Measurements from ENCODE around the gene TSSK3. TPM values are rescaled to one million over a fixed set of nuclear protein-coding genes. Genes with fewer than 3 reads are reported as not detected.
"Not testable (repeated sequence)": the region's sequence is repeated elsewhere in the genome, so short reads cannot be mapped to it uniquely, and the experiment has no call there.

The TSSK3 gene
- polyA plus RNA-seq, 1 donor from 2014 or later: not detected

DNA sequence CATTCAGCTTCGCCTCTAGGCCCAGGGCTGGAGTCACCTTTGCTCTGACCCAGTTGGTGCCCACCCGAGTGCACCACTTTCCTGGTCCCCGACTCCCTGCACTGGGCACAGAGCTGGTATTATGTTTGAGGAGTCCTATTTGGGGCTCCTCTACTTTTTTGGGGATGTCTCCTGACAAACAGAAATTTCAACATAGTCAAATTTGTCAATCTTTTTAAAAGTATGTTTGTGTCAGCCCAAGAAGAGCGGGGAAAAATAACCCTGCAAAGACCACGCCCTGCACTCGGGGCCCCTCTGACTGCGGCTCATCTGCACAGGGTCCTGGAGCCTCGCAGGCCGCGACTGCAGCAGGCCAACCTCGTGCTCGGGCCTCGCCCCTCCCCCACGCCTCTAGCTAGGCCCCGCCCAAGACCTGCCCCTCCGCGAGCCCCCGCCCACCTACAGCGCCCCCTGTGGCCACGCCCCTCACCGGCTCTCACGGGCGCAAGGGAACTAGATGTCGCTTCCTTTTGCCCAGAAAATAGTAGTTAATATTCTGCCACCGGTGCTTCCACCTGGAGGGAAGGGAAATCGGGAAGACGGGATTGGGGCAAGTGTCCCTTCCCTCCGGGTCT is 11.4 kb upstream of the TSSK3 start:
- H3K9me3 Mint-ChIP-seq: no peaks in the 10 kb centered on the region
- H3K4me3 Mint-ChIP-seq: peak overlapping the region; percentile 85 to 93 (median 86)
- no peaks in the 10 kb centered on the region for H3K27me3 Mint-ChIP-seq
- H3K4me1 Mint-ChIP-seq: peaks cover 12 to 28% (median 15%) of the 10 kb centered on the region in 3 donors
- H3K27ac Mint-ChIP-seq: peak overlapping the region; percentile 90 to 94 (median 92)
- peaks cover 6% of the 10 kb centered on the region for H3K36me3 Mint-ChIP-seq

DNA sequence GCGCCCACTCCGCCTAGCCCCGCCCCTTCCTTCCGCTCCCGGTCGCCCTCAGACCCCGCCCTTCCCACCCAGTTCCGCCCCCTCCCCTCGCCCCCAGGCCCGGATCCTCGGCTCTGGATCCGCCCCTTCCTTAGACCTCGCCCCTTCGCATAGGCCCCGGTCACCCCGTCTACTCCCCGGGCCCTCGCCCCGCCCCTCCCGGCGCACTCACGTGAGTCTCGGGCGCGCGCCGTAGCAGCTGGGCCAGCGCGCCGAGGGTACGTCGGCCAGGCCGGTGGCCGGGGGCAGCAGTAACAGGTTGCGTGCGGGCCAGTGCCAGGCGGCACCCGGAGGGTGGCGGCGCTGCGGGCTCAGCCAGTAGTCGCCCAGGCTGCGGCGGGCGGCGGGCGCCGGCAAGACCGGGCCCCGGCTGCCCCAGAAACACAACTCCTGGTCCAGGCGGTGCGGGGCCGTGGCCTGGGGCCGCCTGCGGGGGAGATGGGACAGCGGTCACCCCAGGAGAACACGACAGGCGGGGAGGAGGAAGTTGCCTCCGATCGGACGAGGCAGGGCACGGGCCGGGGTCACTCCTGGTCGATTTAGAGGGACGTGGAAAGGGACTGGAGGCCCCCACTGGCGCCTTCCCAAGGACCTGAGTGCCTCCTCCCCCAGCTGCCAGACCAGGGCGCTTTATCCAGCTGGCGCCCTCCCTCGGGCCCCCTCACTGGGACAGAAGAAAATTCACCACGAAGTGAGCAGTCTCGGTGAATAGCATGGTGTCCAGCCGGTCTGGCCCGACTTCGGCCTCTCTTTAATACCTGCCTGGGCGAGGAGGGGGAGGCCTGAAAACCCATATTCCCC is 10.7 kb upstream of the TSSK3 start:
- Mint-ChIP-seq H3K9me3 (no peaks in the 10 kb centered on the region), H3K27ac (peak overlapping the region; percentile 90 to 94 (median 92)), H3K27me3 (no peaks in the 10 kb centered on the region), H3K36me3 (peaks cover 6% of the 10 kb centered on the region), H3K4me3 (peak overlapping the region; percentile 85 to 93 (median 86)), H3K4me1 (peaks cover 12 to 26% (median 13%) of the 10 kb centered on the region in 3 donors)

DNA sequence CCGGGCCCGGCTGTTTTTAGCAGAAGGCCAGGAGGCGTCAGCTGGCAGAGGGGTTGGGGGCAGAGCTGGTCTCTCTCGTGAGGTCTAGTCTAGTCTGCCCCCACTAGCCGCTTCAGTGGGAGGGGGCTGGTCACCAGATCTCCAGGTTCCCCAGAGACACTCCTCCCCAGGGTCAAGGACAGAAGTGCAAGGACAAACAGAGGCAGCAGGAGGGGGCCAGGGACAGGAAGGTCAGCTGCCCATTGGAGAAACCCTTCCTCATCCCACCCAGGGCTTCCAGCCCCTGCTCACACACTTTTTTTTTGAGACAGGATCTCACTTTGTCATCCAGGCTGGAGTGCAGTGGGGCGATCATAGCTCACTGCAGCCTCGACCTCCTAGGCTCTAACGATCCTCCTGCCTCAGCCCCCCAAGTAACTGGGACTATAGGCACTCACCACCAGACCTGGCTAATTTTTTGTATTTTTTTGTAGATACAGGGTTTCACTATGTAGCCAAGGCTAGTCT is 10.0 kb upstream of the TSSK3 start:
- H3K27me3 Mint-ChIP-seq: no peaks in the 10 kb centered on the region
- H3K4me1 Mint-ChIP-seq: peaks cover 12 to 24% (median 13%) of the 10 kb centered on the region in 3 donors
- no peaks in the 10 kb centered on the region for H3K9me3 Mint-ChIP-seq
- H3K4me3 Mint-ChIP-seq: peak overlapping the region; percentile 52 to 85 (median 70)
- peak overlapping the region in 1 of 3 donors; percentile 92 for H3K27ac Mint-ChIP-seq
- peaks cover 6% of the 10 kb centered on the region for H3K36me3 Mint-ChIP-seq

DNA sequence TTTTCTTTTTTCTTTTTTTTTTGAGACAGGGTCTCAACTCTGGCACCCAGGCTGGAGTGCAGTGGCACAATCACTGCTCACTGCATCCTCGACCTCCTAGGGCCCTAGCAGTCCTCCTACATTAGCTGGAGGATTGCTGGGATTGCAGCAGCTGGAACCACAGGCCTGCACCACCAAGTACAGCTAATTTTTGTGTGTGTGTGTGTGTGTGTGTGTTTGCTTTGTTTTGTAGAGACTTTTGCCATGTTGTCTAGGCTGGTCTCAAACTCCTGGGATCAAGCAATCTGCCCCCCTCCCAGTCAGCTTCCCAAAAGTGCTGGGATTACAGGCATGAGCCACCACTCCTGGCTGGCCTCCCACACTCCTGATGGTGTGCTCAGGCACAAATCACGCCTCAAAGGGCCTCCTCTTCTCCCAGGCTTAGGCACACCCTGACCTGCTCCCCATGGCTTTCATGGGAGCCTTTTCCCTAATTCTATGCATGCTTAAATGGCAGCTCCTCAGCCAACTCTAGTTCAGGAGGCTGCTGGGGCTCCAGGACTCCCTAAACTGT is 9.4 kb upstream of the TSSK3 start:
- peaks cover 12 to 24% (median 13%) of the 10 kb centered on the region in 3 donors for H3K4me1 Mint-ChIP-seq
- peak overlapping the region in 2 of 3 donors; percentile 72 to 92 for H3K27ac Mint-ChIP-seq
- no peaks in the 10 kb centered on the region for H3K27me3 Mint-ChIP-seq
- peaks cover 6% of the 10 kb centered on the region for H3K36me3 Mint-ChIP-seq
- peak overlapping the region; percentile 52 to 85 (median 61) for H3K4me3 Mint-ChIP-seq
- no peaks in the 10 kb centered on the region for H3K9me3 Mint-ChIP-seq

DNA sequence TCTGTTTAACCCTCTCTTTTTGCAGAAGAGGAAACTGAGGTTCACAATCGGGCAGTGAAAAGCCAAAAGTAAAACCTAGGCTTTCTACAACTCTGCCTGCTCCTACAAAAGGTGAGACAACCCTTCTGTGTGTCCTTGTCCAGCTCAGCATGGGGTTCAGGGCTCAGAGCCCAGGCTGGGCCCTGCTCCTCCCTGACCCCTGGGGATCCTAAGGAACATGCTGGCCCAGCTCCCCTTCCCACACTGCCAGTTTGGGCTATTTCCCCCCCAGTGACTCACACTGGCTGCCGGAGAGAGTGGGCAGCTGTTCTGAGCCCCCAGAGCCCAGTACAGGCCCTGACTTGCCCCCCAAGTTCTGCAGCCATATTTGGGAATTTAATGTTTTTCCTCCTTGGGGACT is 8.9 kb upstream of the TSSK3 start:
- H3K9me3 Mint-ChIP-seq: no peaks in the 10 kb centered on the region
- H3K36me3 Mint-ChIP-seq: peaks cover 6% of the 10 kb centered on the region
- peak overlapping the region in 2 of 3 donors; percentile 72 to 92 for H3K27ac Mint-ChIP-seq
- peaks cover 12 to 24% (median 14%) of the 10 kb centered on the region in 3 donors for H3K4me1 Mint-ChIP-seq
- H3K27me3 Mint-ChIP-seq: no peaks in the 10 kb centered on the region
- peak overlapping the region in 2 of 4 donors; percentile 57 to 65 for H3K4me3 Mint-ChIP-seq

DNA sequence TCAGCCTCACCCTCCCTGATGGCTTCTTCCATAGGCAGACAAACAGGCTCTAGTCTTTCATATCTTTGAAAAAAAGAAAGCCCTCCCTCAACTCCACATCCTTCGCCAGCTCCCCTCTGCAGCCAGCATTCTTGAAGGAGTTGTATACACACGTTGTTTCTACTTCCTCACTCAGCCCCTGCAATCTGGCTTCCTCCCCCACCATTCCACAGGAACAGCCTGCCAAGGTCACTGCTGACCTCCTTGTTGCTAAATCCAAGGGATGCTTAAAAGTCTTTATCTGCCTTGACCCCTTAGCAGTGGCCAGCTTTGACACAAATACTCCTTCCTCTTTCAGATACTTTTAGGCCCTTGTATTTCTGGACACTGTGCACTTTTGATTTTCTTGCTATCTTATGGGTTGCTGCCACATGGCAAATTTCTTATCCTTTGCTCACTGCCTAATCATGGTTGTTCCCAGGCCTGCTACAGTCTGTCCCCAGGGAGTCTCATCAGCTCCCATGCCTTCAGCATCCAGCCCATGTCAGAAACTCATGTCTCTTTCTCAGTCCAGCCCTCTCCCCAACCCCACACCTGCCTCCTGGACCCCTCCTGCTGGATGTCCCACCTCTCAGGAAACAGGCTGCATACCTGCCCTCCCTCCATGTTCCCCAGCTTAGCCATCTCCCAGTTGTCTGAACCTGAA is 8.3 kb upstream of the TSSK3 start:
- H3K27me3 Mint-ChIP-seq: no peaks in the 10 kb centered on the region

DNA sequence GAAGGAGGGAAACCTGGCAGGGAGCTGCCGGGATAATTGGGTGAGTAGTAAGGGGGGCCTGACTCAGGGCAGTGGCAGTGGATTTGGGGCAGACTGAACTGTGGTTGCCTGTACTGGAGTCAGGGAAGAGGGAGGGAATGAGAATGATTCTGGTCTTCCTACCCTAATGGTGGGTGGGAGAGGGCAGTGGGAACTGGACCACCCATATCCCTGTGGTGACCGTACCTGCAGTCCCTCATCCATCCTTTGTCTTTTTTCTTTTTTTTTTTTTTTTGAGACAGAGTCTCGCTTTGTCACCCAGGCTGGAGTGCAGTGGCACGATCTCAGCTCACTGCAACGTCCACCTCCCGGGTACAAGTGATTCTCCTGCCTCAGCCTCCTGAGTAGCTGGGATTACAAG is 6.6 kb upstream of the TSSK3 start:
- H3K9me3 Mint-ChIP-seq, H3K36me3 Mint-ChIP-seq, H3K27me3 Mint-ChIP-seq: not testable (repeated sequence)
- Mint-ChIP-seq H3K27ac (peak overlapping the region in 1 of 3 donors; percentile 29), H3K4me3 (peak overlapping the region in 1 of 4 donors; percentile 60), H3K4me1 (peaks cover 14 to 24% (median 23%) of the 10 kb centered on the region in 3 donors)

More for the DNA sequence above, 8.3 kb upstream of the TSSK3 start:
- Mint-ChIP-seq H3K9me3 (no peaks in the 10 kb centered on the region), H3K4me1 (peaks cover 12 to 23% (median 14%) of the 10 kb centered on the region in 3 donors), H3K36me3 (peaks cover 4% of the 10 kb centered on the region), H3K27ac (peak overlapping the region in 2 of 3 donors; percentile 28 to 92), H3K4me3 (peak overlapping the region; percentile 5 to 74 (median 58))

DNA sequence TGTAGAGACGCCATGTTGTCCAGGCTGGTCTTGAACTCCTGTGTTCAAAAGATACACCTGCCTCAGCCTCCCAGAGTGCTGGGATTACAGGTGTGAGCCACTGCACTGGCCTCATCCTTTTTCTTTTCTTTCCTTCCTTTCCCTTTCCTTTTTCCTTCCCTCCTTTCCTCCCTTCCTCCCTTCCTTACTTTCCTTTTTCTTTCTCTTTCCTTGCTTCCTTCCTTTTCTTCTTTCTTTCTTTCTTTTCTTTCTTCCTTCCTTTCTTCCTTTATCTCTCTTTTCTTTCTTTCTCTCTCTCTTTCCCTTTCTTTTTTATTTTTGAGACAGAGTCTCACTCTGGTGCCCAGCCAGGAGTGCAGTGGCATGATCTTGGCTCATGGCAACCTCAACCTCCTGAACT is 5.9 kb upstream of the TSSK3 start:
- Mint-ChIP-seq H3K9me3 (no peaks in the 10 kb centered on the region), H3K27ac (no peak overlapping the region), H3K27me3 (peaks cover 3% of the 10 kb centered on the region), H3K36me3 (peaks cover 7% of the 10 kb centered on the region), H3K4me1 (peaks cover 17 to 27% (median 23%) of the 10 kb centered on the region in 3 donors), H3K4me3 (no peak overlapping the region)

DNA sequence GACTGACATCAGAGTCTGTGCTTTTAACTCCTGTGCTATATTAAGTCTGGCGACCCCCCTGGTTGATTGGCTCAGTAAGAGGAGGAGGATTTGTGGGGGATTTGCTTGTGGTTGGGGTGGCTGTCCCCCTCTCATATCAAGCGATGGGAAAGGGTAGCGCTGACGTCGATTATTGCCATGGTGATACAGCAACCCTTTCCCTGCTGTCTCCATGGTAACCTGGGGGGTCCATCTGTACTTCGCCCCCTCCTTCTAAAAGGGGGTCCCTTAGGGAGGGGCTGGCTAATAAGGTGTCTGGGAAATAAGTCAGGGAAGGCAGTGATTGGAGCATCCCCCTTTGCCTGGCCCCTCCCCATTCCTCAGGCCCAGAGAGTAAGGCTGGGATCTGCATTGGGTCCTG is 4.7 kb upstream of the TSSK3 start:
- Mint-ChIP-seq H3K9me3 (no peaks in the 10 kb centered on the region), H3K36me3 (peaks cover 8% of the 10 kb centered on the region), H3K27me3 (peaks cover 3% of the 10 kb centered on the region), H3K4me3 (no peak overlapping the region), H3K4me1 (peaks cover 18 to 27% (median 23%) of the 10 kb centered on the region in 3 donors), H3K27ac (peak overlapping the region in 1 of 3 donors; percentile 48)

DNA sequence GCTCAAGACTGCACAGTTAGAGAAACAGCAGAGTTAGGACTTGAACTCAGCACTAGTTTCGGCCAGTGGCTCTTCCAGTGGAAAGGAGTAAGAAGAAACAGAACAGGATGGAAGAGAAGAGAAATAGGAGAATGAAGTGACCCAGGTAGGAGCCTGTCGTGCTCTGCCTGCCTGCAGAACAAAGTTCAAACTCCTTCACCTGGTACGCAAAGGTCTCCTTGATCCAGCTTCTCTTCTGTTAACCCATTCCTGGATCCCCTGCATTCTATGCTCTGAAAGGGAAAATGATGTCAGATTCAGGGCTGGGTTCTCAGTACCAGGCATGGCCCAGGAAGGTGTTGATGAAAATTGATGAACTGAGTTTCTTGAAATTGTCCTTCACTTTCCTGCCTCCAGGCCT is 3.9 kb upstream of the TSSK3 start:
- Mint-ChIP-seq H3K27ac (peak overlapping the region in 1 of 3 donors; percentile 48), H3K36me3 (peaks cover 8% of the 10 kb centered on the region), H3K9me3 (no peaks in the 10 kb centered on the region), H3K4me1 (peaks cover 19 to 28% (median 26%) of the 10 kb centered on the region in 3 donors), H3K27me3 (peaks cover 3% of the 10 kb centered on the region), H3K4me3 (peak overlapping the region in 1 of 4 donors; percentile 79)

DNA sequence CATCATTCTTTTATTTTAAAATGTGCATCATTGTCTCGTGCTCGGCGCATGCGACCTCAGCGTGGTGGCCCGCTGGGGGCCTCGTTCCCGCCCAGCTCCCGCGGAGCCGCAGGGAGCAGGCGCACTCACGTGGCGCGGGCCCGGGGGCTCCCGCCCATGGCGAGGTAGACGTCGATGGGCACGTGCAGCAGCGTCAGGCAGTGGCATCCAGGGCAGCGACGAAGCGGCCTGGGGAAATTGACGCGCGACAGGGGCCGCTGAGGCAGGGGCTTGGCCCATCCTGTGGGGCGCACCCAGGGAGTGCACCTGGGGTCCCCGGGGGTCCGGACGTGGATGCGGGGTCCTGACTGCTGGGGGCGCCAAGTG is 1.0 kb upstream of the TSSK3 start:
- Mint-ChIP-seq H3K27ac (no peak overlapping the region), H3K4me3 (peak overlapping the region in 1 of 4 donors; percentile 47), H3K9me3 (no peaks in the 10 kb centered on the region), H3K4me1 (peaks cover 18 to 21% (median 19%) of the 10 kb centered on the region in 3 donors), H3K27me3 (peaks cover 3% of the 10 kb centered on the region), H3K36me3 (peaks cover 5% of the 10 kb centered on the region)

DNA sequence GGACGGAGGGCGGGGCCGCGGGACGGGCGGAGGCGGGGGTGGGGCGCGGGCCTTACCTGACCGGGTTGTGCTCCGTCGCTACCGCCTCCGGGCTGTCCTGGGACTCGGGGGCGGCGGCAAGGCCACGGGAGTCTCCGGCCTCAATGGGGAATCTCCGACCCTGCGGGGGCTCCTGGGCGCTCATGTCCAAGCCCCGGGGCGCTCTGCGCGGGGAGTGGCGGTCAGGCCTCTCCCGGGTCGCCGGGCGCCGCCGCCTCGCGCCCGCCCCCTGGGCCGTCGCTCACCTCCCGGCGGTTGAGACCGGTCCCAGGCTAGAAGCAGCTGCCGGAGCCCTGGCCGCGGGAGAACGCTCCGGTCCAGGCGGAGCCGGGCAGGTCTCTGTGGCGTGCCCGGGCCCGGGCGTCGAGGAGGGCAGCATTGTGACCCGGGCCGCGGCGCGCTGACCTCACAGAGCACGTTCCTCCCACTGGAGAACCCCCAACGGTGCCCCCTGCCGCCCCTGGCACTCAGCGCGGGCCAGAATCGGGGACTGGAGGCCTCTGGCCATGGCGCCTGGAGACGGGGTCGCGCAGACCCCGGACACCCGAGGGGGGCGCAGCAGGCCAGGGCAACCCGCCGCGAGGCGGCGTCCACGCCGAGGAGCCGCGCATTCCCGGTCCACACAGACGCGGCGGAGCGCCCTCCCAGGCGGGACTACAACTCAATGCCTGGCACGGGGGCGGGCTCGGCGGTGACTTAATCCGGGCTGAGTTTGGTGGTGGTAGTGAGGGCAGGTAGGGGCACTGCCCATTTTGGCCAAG is 465 bp upstream of the TSSK3 start:
- Mint-ChIP-seq H3K9me3 (no peaks in the 10 kb centered on the region), H3K4me1 (peaks cover 18 to 21% (median 19%) of the 10 kb centered on the region in 3 donors), H3K36me3 (peaks cover 5% of the 10 kb centered on the region), H3K27me3 (peaks cover 3% of the 10 kb centered on the region), H3K4me3 (peak overlapping the region; percentile 17 to 73 (median 44)), H3K27ac (no peak overlapping the region)

DNA sequence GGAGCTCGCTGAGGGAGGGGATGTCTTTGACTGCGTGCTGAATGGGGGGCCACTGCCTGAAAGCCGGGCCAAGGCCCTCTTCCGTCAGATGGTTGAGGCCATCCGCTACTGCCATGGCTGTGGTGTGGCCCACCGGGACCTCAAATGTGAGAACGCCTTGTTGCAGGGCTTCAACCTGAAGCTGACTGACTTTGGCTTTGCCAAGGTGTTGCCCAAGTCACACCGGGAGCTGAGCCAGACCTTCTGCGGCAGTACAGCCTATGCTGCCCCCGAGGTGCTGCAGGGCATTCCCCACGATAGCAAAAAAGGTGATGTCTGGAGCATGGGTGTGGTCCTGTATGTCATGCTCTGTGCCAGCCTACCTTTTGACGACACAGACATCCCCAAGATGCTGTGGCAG is 1.4 kb downstream of the TSSK3 start:
- Mint-ChIP-seq H3K9me3 (no peaks in the 10 kb centered on the region), H3K36me3 (peaks cover 5% of the 10 kb centered on the region), H3K4me3 (peak overlapping the region in 2 of 4 donors; percentile 32 to 52), H3K4me1 (peaks cover 17 to 21% (median 18%) of the 10 kb centered on the region in 3 donors), H3K27ac (no peak overlapping the region), H3K27me3 (peaks cover 3% of the 10 kb centered on the region)

DNA sequence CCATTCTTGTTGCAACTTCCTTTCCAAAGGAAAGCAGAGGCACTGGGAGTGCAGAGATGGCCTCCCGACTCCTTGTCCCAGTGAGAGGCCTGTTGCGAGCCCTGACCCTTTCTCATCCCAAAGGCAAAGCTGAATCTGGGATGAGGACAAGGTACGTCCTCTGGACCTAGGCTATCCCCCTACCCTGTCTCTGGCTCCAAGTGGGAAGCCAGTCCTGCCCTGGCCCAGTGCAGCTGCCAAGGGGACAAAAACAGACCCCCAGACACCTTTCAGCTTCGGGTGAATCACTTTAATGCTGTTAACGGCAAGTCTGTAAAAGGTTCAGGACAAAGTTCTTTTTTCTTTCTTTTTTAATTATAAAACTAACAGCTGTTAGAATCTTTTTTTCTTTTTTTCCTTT is 2.5 kb downstream of the TSSK3 start:
- peaks cover 10 to 17% (median 11%) of the 10 kb centered on the region in 3 donors for H3K4me1 Mint-ChIP-seq
- no peak overlapping the region for H3K27ac Mint-ChIP-seq
- peaks cover 3% of the 10 kb centered on the region for H3K27me3 Mint-ChIP-seq
- peaks cover 6% of the 10 kb centered on the region for H3K36me3 Mint-ChIP-seq
- no peak overlapping the region for H3K4me3 Mint-ChIP-seq
- no peaks in the 10 kb centered on the region for H3K9me3 Mint-ChIP-seq
